HG02763 (cell line): Measurements from ENCODE around the gene CFAP70.
"Not testable (repeated sequence)": the region's sequence is repeated elsewhere in the genome, so short reads cannot be mapped to it uniquely, and the experiment has no call there.

Experiments
- ATAC-seq: cut with Tn5 transposase; IDR thresholded peaks from one replicate; pipeline ENCODE4 v1.9.1; 2021; ENCODE audit warnings: mild to moderate bottlenecking, moderate library complexity; ENCODE audit not compliant: unreplicated experiment

CFAP70 gene

GRCh38 chr10:73358331-73359279 is at the start of gene CFAP70:
Gene CFAP70, minus strand, starts transcription at chr10:73358864. Its CDS starts 4,068 bp downstream, at chr10:73354796.
- peak; percentile 83 for ATAC-seq

- no peak for ATAC-seq
These were observed 49.4 kb upstream of the CFAP70 start for GRCh38 chr10:73408061-73408460.

- no peak for ATAC-seq
These were observed 48.8 kb upstream of the CFAP70 start for GRCh38 chr10:73407495-73407894.

DNA sequence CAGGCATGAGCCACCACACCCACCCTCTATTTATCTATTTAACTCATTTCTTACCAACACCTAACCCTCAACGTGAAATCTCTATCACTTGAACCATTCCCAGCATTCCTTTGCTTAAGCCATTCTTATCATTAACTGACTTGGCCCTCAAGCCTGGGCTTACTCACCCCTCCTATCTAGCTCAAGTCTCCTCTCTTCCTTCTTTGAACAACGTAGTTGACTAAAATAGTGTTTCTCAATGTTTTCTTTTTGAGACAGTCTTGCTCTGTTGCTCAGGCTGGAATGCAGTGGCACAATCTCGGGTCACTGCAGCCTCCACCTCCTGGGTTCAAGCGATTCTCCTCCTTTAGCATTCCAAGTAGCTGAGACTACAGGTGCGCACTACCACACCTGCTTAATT is 48.2 kb upstream of the CFAP70 start:
- ATAC-seq = no peak

DNA sequence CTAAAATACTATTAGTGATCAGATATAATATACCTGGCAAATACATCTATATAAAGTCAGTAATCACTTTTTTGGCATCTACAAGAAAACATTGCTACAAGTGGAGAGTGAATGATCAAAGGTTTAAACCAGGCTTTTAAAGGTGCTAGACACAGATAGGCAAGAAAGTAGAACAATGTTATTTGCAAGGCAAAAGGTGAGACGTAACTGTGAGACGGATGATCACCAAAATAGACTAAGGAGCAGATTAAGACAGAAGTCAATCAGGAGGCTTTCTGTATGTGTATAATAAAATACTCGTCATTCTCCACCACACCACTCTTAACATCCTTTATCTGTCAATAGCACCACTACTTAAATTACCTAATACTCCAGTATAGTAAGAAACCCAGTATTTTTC is 46.9 kb upstream of the CFAP70 start:
- no peak for ATAC-seq

GRCh38 chr10:73404690-73405089 is 46.0 kb upstream of the CFAP70 start:
- ATAC-seq = no peak

GRCh38 chr10:73401636-73402035 is 43.0 kb upstream of the CFAP70 start:
- no peak for ATAC-seq

- ATAC-seq = no peak
These were observed 40.4 kb upstream of the CFAP70 start for GRCh38 chr10:73399063-73399462.

GRCh38 chr10:73398024-73398423 is 39.4 kb upstream of the CFAP70 start:
- ATAC-seq = no peak

- ATAC-seq = not testable (repeated sequence)
These were observed 35.7 kb upstream of the CFAP70 start for GRCh38 chr10:73394325-73394724.

DNA sequence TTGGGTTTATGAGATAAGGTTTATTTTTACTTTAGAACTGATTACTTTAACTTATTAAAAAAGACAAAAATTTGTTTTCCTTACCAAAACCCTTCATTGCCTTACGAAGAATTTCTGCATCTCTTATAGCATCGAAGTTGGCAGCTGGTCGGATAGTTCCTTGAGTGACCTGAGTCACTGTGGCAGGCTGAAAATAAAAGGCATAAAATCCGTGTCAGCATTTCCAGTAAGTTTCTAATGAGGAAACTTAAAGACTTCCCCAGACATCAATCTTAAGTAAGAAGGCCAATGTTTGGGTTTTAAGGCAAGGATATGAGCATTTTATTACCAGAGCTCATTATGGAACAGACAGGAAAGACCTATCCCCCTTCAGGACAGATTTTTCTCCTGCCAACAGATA is 29.6 kb upstream of the CFAP70 start:
- ATAC-seq = no peak

DNA sequence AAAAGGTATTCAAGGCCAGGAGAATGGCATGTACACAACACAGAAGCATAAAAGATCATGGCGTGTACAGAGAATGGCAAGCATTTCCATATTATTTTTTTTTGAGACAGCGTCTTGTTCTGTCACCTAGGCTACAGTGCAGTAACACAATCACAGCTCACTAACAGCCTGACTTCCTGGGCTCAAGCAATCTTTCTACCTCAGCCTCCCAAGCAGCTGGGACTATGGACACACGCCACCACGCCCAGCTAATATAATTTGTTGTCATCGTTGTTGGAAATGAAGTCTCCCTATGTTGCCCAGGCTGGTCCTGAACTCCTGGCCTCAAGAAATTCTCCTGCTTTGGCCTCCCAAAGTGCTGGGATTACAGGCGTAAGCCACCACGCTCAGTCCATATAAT is 27.9 kb upstream of the CFAP70 start:
- no peak for ATAC-seq

DNA sequence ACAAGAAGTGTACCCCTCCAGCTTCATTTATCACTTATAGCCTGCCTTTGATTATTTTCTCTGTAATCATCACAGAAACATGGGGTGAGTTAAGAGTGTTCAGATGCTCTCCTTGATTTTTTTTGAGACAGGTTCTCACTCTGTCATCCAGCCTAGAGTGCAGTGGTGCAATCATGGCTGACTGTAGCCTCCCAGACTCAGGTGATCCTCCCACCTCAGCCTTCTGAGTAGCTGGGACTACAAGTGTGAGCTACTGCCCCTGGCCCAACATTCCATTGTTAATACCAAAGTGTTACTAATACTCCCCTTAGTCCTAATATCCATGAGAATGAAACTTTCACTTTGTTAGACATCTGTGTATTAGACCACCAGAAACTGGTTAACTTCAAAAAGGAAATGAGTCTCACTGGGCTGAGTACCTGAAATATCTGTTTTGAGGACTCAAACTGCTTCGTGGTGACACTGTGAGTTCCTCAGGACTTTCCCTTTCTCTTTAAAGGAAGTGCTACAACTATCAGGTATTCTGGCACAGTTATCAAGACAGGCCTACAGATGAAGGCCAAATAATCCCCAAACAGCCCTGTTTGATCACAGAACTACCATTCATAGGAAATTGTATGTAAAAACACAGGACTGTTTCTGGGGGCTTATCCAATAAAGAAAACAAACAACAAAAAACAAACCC is 20.5 kb upstream of the CFAP70 start:
- no peak for ATAC-seq

GRCh38 chr10:73376679-73377078 is 18.0 kb upstream of the CFAP70 start:
- no peak for ATAC-seq

DNA sequence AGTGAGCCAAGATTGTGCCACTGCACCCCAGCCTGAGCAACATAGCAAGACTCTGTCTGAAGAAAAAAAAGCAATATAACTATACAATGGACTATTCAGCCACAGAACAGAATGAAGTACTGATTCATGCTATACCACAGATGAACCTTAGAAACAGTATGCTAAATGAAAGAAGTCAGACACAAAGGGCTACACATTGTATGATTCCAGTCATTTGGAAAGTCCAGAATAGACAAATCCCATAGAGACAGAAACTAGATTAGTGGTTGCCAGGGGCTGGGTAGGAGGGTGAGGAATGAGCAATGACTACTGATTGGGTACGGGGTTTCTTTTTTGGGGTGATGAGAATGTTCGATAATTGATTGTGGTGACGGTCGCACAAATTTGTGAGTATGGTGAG is 9.6 kb upstream of the CFAP70 start:
- ATAC-seq = no peak

- ATAC-seq = no peak
These were observed 8.0 kb upstream of the CFAP70 start for GRCh38 chr10:73366381-73367298.

- ATAC-seq = no peak
These were observed 6.3 kb upstream of the CFAP70 start for GRCh38 chr10:73364964-73365363.

DNA sequence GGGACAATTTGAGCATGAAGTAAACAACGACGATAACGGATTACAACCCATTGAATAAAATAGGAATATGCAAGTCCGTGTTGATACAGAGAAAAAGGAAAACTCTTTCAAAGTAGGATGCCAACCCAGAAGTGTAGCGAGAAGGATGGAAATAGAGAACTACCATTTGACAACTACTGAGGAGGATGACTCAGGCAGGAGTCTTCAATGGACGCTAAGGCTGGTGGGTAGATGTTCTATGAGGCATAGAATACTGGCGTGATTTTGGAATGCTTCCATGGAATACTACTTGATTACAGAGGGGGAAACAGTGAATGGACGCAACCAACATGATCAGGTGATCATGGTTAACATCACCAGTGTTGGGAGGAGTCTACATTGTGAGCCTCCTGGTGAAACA is 828 bp upstream of the CFAP70 start:
- no peak for ATAC-seq

- no peak for ATAC-seq
These were observed 843 bp downstream of the CFAP70 start for GRCh38 chr10:73357821-73358220.

GRCh38 chr10:73357166-73357565 is 1.5 kb downstream of the CFAP70 start:
- ATAC-seq = no peak

DNA sequence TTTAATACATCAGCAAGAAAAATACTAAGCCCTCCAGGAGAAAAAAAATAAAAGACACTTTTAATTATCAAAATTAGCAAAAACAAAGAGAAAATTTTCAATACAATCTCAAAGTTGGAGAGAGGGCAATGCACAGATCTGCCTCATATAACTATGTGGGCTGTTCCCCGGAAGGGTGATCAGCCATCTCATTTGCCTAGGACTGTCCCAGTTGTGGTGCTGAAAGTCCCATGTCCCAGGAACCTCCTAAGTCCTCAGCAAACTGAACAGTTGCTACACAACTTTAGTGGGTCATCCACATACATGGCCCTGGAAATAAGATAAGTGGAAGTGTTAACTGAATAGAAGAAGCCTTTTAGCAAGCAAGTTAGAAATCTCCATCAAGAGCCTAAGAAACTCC is 14.4 kb downstream of the CFAP70 start:
- no peak for ATAC-seq
